ENCODE data around the gene CTLA4. TPM values are rescaled to one million over a fixed set of nuclear protein-coding genes. Genes with fewer than 3 reads are reported as not detected.

Gene CTLA4
- total and polyA plus RNA-seq, 2 experiments from 2014 or later: not detected

GRCh38 chr2:203869223-203870042 is 1.9 kb downstream of the CTLA4 start:
- H3K4me3 ChIP-seq: no peak overlapping the region
- no peak overlapping the region for H3K27ac ChIP-seq
- no peak for TF ChIP-seq EZH2phosphoT487 (IDR thresholded peaks at IDR 0.05; ENCODE audit: insufficient read depth, low read depth)
- no peak for TF ChIP-seq EZH2 (IDR thresholded peaks at IDR 0.05; ENCODE audit: insufficient read depth, poor library complexity, severe bottlenecking)

GRCh38 chr2:203870481-203870880 is 2.9 kb downstream of the CTLA4 start:
- H3K79me2 ChIP-seq (ENCODE audit: insufficient read depth): no peaks in the 10 kb centered on the region
- H3K4me1 ChIP-seq (ENCODE audit: insufficient read depth): no peaks in the 10 kb centered on the region
- DNase-seq: no peak
- peaks cover 43% of the 10 kb centered on the region for H3K27me3 ChIP-seq (replicated peaks; ENCODE audit: insufficient read depth)
- no peak overlapping the region for H3K27ac ChIP-seq
- H3K36me3 ChIP-seq (ENCODE audit: low read depth): no peaks in the 10 kb centered on the region
- H4K20me1 ChIP-seq (ENCODE audit: insufficient read depth): no peaks in the 10 kb centered on the region
- H3K4me2 ChIP-seq (ENCODE audit: unreplicated experiment): no peak overlapping the region
- no peak overlapping the region for H3K4me3 ChIP-seq
- no peaks in the 10 kb centered on the region for H3K9me2 ChIP-seq (ENCODE audit: insufficient read depth)
- no peaks in the 10 kb centered on the region for H3K9me3 ChIP-seq (ENCODE audit: low read depth)
- no peak overlapping the region for H3K9ac ChIP-seq
- 55 to 68% methylated on average over 8 to 9 of the region's 9 CpGs for WGBS, 2 experiments (ENCODE audit: low coverage in 1 of 2, low lambda C conversion rate in 2 of 2, missing lambda C conversion rate in 2 of 2)
- H2AFZ ChIP-seq: no peak overlapping the region
- in situ Hi-C loops (cut with MboI): no loop called here
- TF ChIP-seq EZH2phosphoT487 (IDR thresholded peaks at IDR 0.05; ENCODE audit: insufficient read depth, low read depth) (no peak), EZH2 (IDR thresholded peaks at IDR 0.05; ENCODE audit: insufficient read depth, poor library complexity, severe bottlenecking) (no peak)
- no peaks in the 10 kb centered on the region for H3F3A ChIP-seq (ENCODE audit: insufficient read depth)

More at GRCh38 chr2:203869223-203870042, 1.9 kb downstream of the CTLA4 start:
- Histone ChIP-seq H3F3A (ENCODE audit: insufficient read depth) (no peaks in the 10 kb centered on the region), H4K20me1 (ENCODE audit: insufficient read depth) (no peaks in the 10 kb centered on the region), H3K4me2 (ENCODE audit: unreplicated experiment) (no peak overlapping the region), H2AFZ (no peak overlapping the region), H3K36me3 (ENCODE audit: low read depth) (no peaks in the 10 kb centered on the region), H3K4me1 (ENCODE audit: insufficient read depth) (no peaks in the 10 kb centered on the region), H3K9me3 (ENCODE audit: low read depth) (no peaks in the 10 kb centered on the region), H3K27me3 (replicated peaks; ENCODE audit: insufficient read depth) (peaks cover 43% of the 10 kb centered on the region), H3K79me2 (ENCODE audit: insufficient read depth) (no peaks in the 10 kb centered on the region), H3K9me2 (ENCODE audit: insufficient read depth) (no peaks in the 10 kb centered on the region), H3K9ac (no peak overlapping the region)
- WGBS, 2 experiments (ENCODE audit: low coverage in 1 of 2, low lambda C conversion rate in 2 of 2, missing lambda C conversion rate in 2 of 2): 60 to 62% methylated on average over 6 of the region's 6 CpGs
- DNase-seq: no peak
- in situ Hi-C loops (cut with MboI): no loop called here

GRCh38 chr2:203870941-203871340 is 3.4 kb downstream of the CTLA4 start:
- no peak for DNase-seq
- Histone ChIP-seq H3K4me1 (ENCODE audit: insufficient read depth) (no peaks in the 10 kb centered on the region), H4K20me1 (ENCODE audit: insufficient read depth) (no peaks in the 10 kb centered on the region), H3K36me3 (ENCODE audit: low read depth) (no peaks in the 10 kb centered on the region), H3K27ac (no peak overlapping the region), H2AFZ (no peak overlapping the region), H3K9ac (no peak overlapping the region), H3K9me2 (ENCODE audit: insufficient read depth) (no peaks in the 10 kb centered on the region), H3K79me2 (ENCODE audit: insufficient read depth) (no peaks in the 10 kb centered on the region), H3K4me3 (no peak overlapping the region), H3K27me3 (replicated peaks; ENCODE audit: insufficient read depth) (peaks cover 47% of the 10 kb centered on the region), H3K9me3 (ENCODE audit: low read depth) (no peaks in the 10 kb centered on the region), H3K4me2 (ENCODE audit: unreplicated experiment) (no peak overlapping the region), H3F3A (ENCODE audit: insufficient read depth) (no peaks in the 10 kb centered on the region)
- WGBS, 2 experiments (ENCODE audit: low coverage in 1 of 2, low lambda C conversion rate in 2 of 2, missing lambda C conversion rate in 2 of 2): 64 to 65% methylated on average over 2 of the region's 2 CpGs
- TF ChIP-seq EZH2 (IDR thresholded peaks at IDR 0.05; ENCODE audit: insufficient read depth, poor library complexity, severe bottlenecking): no peak
- TF ChIP-seq EZH2phosphoT487 (IDR thresholded peaks at IDR 0.05; ENCODE audit: insufficient read depth, low read depth): no peak
- in situ Hi-C loops (cut with MboI): no loop called here

GRCh38 chr2:203871371-203871983 is 3.9 kb downstream of the CTLA4 start:
- H4K20me1 ChIP-seq (ENCODE audit: insufficient read depth): no peaks in the 10 kb centered on the region
- in situ Hi-C loops (cut with MboI): no loop called here
- TF ChIP-seq EZH2phosphoT487 (IDR thresholded peaks at IDR 0.05; ENCODE audit: insufficient read depth, low read depth): no peak
- no peak for TF ChIP-seq EZH2 (IDR thresholded peaks at IDR 0.05; ENCODE audit: insufficient read depth, poor library complexity, severe bottlenecking)

More at GRCh38 chr2:203871371-203871983, 3.9 kb downstream of the CTLA4 start:
- H3K4me1 ChIP-seq (ENCODE audit: insufficient read depth): no peaks in the 10 kb centered on the region
- H3K9me3 ChIP-seq (ENCODE audit: low read depth): no peaks in the 10 kb centered on the region
- no peak overlapping the region for H2AFZ ChIP-seq
- peaks cover 52% of the 10 kb centered on the region for H3K27me3 ChIP-seq (replicated peaks; ENCODE audit: insufficient read depth)
- no peak overlapping the region for H3K4me2 ChIP-seq (ENCODE audit: unreplicated experiment)
- no peaks in the 10 kb centered on the region for H3K79me2 ChIP-seq (ENCODE audit: insufficient read depth)
- H3K9me2 ChIP-seq (ENCODE audit: insufficient read depth): no peaks in the 10 kb centered on the region
- no peak for DNase-seq
- H3K27ac ChIP-seq: no peak overlapping the region
- 61 to 62% methylated on average over 6 of the region's 6 CpGs for WGBS, 2 experiments (ENCODE audit: low coverage in 1 of 2, low lambda C conversion rate in 2 of 2, missing lambda C conversion rate in 2 of 2)
- no peaks in the 10 kb centered on the region for H3F3A ChIP-seq (ENCODE audit: insufficient read depth)
- no peak overlapping the region for H3K4me3 ChIP-seq
- no peak overlapping the region for H3K9ac ChIP-seq
- no peaks in the 10 kb centered on the region for H3K36me3 ChIP-seq (ENCODE audit: low read depth)
